CD4-positive, CD25-positive, alpha-beta regulatory T cell (primary cell): ENCODE data around the gene PDIA3. TPM values are rescaled to one million over a fixed set of nuclear protein-coding genes. Genes with fewer than 3 reads are reported as not detected.
A peak's percentile ranks its signal among the peaks of the same experiment; 100 is the strongest.

Source experiments
- ATAC-seq, 2 donors: fragments of 150-1000 bp; cut with Tn5 transposase; one replicate each; pipeline ENCODE4 v1.10.0; 2021; ENCODE audit warnings: low read depth in 2 of 2, moderate number of reproducible peaks in 2 of 2, moderate library complexity in 1 of 2
- DNase-seq, 3 donors: peaks; one replicate each; pipeline versions ENCODE4 v3.0.0 to v3.0.0-alpha.2; 2012 to 2022; ENCODE audit warnings: mixed read lengths in 1 of 3
- H3K27ac ChIP-seq: one replicate; pipeline ENCODE4 v1.7.0; 2013; ENCODE audit warnings: mild to moderate bottlenecking, low read length; ENCODE audit not compliant: insufficient read depth, poor library complexity, severe bottlenecking
- H3K27me3 ChIP-seq: one replicate; pipeline ENCODE4 v1.7.0; 2013; ENCODE audit warnings: low read length; ENCODE audit not compliant: control insufficient read depth, insufficient read depth
- H3K36me3 ChIP-seq: one replicate; pipeline ENCODE4 v1.7.0; 2013; ENCODE audit warnings: mild to moderate bottlenecking, low read length, moderate library complexity; ENCODE audit not compliant: control insufficient read depth, insufficient read depth
- H3K4me1 ChIP-seq: 2 replicates; pipeline ENCODE4 v1.7.0; 2013; ENCODE audit warnings: mild to moderate bottlenecking, low read length; ENCODE audit not compliant: insufficient read depth, control insufficient read depth, poor library complexity, severe bottlenecking
- H3K4me3 ChIP-seq: one replicate; pipeline ENCODE4 v1.7.0; 2013; ENCODE audit warnings: low read depth, mild to moderate bottlenecking, low read length, moderate library complexity
- H3K9me3 ChIP-seq, 2 experiments: 1 replicate in 1 of 2; 2 replicates in 1 of 2; pipeline ENCODE4 v1.7.0; 2013; ENCODE audit warnings: low read length in 2 of 2, mild to moderate bottlenecking in 1 of 2, moderate library complexity in 1 of 2; ENCODE audit not compliant: control insufficient read depth in 2 of 2
- H3K27ac Mint-ChIP-seq, 3 donors: one replicate each; pipeline ENCODE4 v1.8.0; 2020 to 2022; ENCODE audit warnings: mild to moderate bottlenecking in 3 of 3, mixed read lengths in 3 of 3, moderate library complexity in 2 of 3
- H3K27me3 Mint-ChIP-seq: one replicate; pipeline ENCODE4 v1.8.0; 2022; ENCODE audit warnings: mild to moderate bottlenecking, mixed read lengths
- H3K36me3 Mint-ChIP-seq: one replicate; pipeline ENCODE4 v1.8.0; 2020; ENCODE audit warnings: mixed read lengths
- H3K4me1 Mint-ChIP-seq, 4 donors: one replicate each; pipeline ENCODE4 v1.8.0; 2020 to 2022; ENCODE audit warnings: mixed read lengths in 4 of 4, mild to moderate bottlenecking in 1 of 4
- H3K4me3 Mint-ChIP-seq, 4 donors: one replicate each; pipeline ENCODE4 v1.8.0; 2020 to 2022; ENCODE audit warnings: mild to moderate bottlenecking in 4 of 4, mixed read lengths in 4 of 4, moderate library complexity in 3 of 4
- H3K9me3 Mint-ChIP-seq, 7 donors: one replicate each; pipeline ENCODE4 v1.8.0; 2020 to 2022; ENCODE audit warnings: mixed read lengths in 7 of 7, mild to moderate bottlenecking in 3 of 7, moderate library complexity in 2 of 7
- polyA plus RNA-seq, 4 donors: library from polyadenylated mRNA; unstranded; fragments of 300-500 nt; fragmentation: Illumina TruSeq; gene quantifications; one replicate each; pipeline ENCODE4 v1.2.3, GENCODE V29; 2021
- total RNA-seq: library from RNA; stranded (reverse); gene quantifications from one replicate; pipeline ENCODE4 v1.2.3, GENCODE V29; 2022

The PDIA3 gene
- total and polyA plus RNA-seq, 5 donors from 2014 or later, result 156 to 305 (median 227) TPM

- DNase-seq (no peak), ATAC-seq (no peak)
- Mint-ChIP-seq H3K27ac (peak overlapping the region; percentile 96 to 99 (median 98)), H3K27me3 (no peaks in the 10 kb centered on the region), H3K36me3 (peaks cover 28% of the 10 kb centered on the region), H3K4me1 (peaks cover 0 to 73% (median 40%) of the 10 kb centered on the region in 4 donors), H3K9me3 (peaks cover 0 to 1% (median 0%) of the 10 kb centered on the region in 7 donors), H3K4me3 (peak overlapping the region; percentile 96 to 100 (median 97))
- Histone ChIP-seq H3K36me3 (peaks cover 49% of the 10 kb centered on the region), H3K9me3 (no peaks in the 10 kb centered on the region), H3K4me3 (peak overlapping the region; percentile 0), H3K27me3 (no peaks in the 10 kb centered on the region), H3K4me1 (peaks cover 37% of the 10 kb centered on the region), H3K27ac (peak overlapping the region; percentile 63)
Observed at GRCh38 chr15:43794269-43795037, 48.2 kb downstream of the PDIA3 start.

GRCh38 chr15:43795197-43795596 lies 49.0 kb downstream of the PDIA3 start:
- no peak for ATAC-seq
- no peak overlapping the region for H3K4me3 ChIP-seq
- Mint-ChIP-seq H3K36me3 (peaks cover 29% of the 10 kb centered on the region), H3K4me1 (peaks cover 1 to 80% (median 44%) of the 10 kb centered on the region in 4 donors), H3K27ac (peak overlapping the region; percentile 58 to 63 (median 63)), H3K27me3 (no peaks in the 10 kb centered on the region), H3K9me3 (peaks cover 0 to 1% (median 0%) of the 10 kb centered on the region in 7 donors), H3K4me3 (peak overlapping the region in 3 of 4 donors; percentile 46 to 100 (median 96))
- H3K4me1 ChIP-seq, result peaks cover 45% of the 10 kb centered on the region
- no peaks in the 10 kb centered on the region for H3K27me3 ChIP-seq
- H3K27ac ChIP-seq, result peak overlapping the region; percentile 63
- no peaks in the 10 kb centered on the region for H3K9me3 ChIP-seq
- DNase-seq, result no peak
- H3K36me3 ChIP-seq, result peaks cover 53% of the 10 kb centered on the region

- Mint-ChIP-seq H3K36me3 (peaks cover 34% of the 10 kb centered on the region), H3K27me3 (no peaks in the 10 kb centered on the region), H3K27ac (peak overlapping the region in 2 of 3 donors; percentile 55 to 58), H3K4me3 (peak overlapping the region in 3 of 4 donors; percentile 36 to 100 (median 59)), H3K4me1 (peaks cover 6 to 88% (median 49%) of the 10 kb centered on the region in 4 donors), H3K9me3 (peaks cover 0 to under 1% (median 0%) of the 10 kb centered on the region in 7 donors)
- Histone ChIP-seq H3K4me3 (no peak overlapping the region), H3K36me3 (peaks cover 53% of the 10 kb centered on the region), H3K27me3 (no peaks in the 10 kb centered on the region), H3K4me1 (peaks cover 48% of the 10 kb centered on the region), H3K9me3 (no peaks in the 10 kb centered on the region), H3K27ac (peak overlapping the region; percentile 63)
- ATAC-seq (no peak), DNase-seq (no peak)
Observed at GRCh38 chr15:43795997-43796396, 49.8 kb downstream of the PDIA3 start.

GRCh38 chr15:43796566-43796965 lies 50.3 kb downstream of the PDIA3 start:
- Histone ChIP-seq H3K36me3 (peaks cover 53% of the 10 kb centered on the region), H3K4me3 (no peak overlapping the region), H3K9me3 (no peaks in the 10 kb centered on the region), H3K4me1 (peaks cover 52% of the 10 kb centered on the region), H3K27ac (no peak overlapping the region), H3K27me3 (no peaks in the 10 kb centered on the region)
- H3K4me1 Mint-ChIP-seq, result peaks cover 6 to 91% (median 53%) of the 10 kb centered on the region in 4 donors
- peaks cover 38% of the 10 kb centered on the region for H3K36me3 Mint-ChIP-seq
- no peak for DNase-seq
- ATAC-seq, result no peak
- no peaks in the 10 kb centered on the region for H3K27me3 Mint-ChIP-seq
- no peaks in the 10 kb centered on the region for H3K9me3 Mint-ChIP-seq
- H3K27ac Mint-ChIP-seq, result peak overlapping the region in 2 of 3 donors; percentile 68 to 93
- peak overlapping the region in 1 of 4 donors; percentile 100 for H3K4me3 Mint-ChIP-seq

- DNase-seq (no peak), ATAC-seq (no peak)
- Histone ChIP-seq H3K4me1 (peaks cover 33% of the 10 kb centered on the region), H3K4me3 (no peak overlapping the region), H3K27ac (peak overlapping the region; percentile 89), H3K36me3 (peaks cover 47% of the 10 kb centered on the region), H3K27me3 (no peaks in the 10 kb centered on the region), H3K9me3 (no peaks in the 10 kb centered on the region)
- Mint-ChIP-seq H3K27me3 (no peaks in the 10 kb centered on the region), H3K36me3 (peaks cover 27% of the 10 kb centered on the region), H3K27ac (peak overlapping the region; percentile 56 to 100 (median 99)), H3K4me3 (peak overlapping the region; percentile 62 to 100 (median 87)), H3K4me1 (peaks cover 6 to 70% (median 44%) of the 10 kb centered on the region in 4 donors), H3K9me3 (no peaks in the 10 kb centered on the region)
Observed at GRCh38 chr15:43799209-43799944, 53.1 kb downstream of the PDIA3 start.

- H3K4me1 ChIP-seq, result peaks cover 28% of the 10 kb centered on the region
- peak within 1 kb of the TSS; percentile 93 to 100 (median 100) for H3K4me3 Mint-ChIP-seq
- H3K9me3 Mint-ChIP-seq, result no peaks in the 10 kb centered on the region
- H3K9me3 ChIP-seq, result no peaks in the 10 kb centered on the region
- no peaks in the 10 kb centered on the region for H3K27me3 Mint-ChIP-seq
- no peaks in the 10 kb centered on the region for H3K27me3 ChIP-seq
- ATAC-seq, result no peak
- peak within 1 kb of the TSS; percentile 89 for H3K27ac ChIP-seq
- peaks cover 48% of the 10 kb centered on the region for H3K36me3 ChIP-seq
- H3K27ac Mint-ChIP-seq, result peak within 1 kb of the TSS; percentile 97 to 100 (median 99)
- peaks cover 22% of the 10 kb centered on the region for H3K36me3 Mint-ChIP-seq
- DNase-seq, result no peak
- peak within 1 kb of the TSS; percentile 95 for H3K4me3 ChIP-seq
- peaks cover 6 to 64% (median 40%) of the 10 kb centered on the region in 4 donors for H3K4me1 Mint-ChIP-seq
Observed at GRCh38 chr15:43799945-43800285, 53.7 kb downstream of the PDIA3 start, which contains the start of gene SERINC4. Gene SERINC4, minus strand, starts transcription at chr15:43800220. Its CDS starts 234 bp downstream, at chr15:43799986.

GRCh38 chr15:43800286-43801141 lies 54.3 kb downstream of the PDIA3 start, which contains the start of gene HYPK:
Gene HYPK, plus strand, starts transcription at chr15:43800599. Its CDS starts 24 bp downstream, at chr15:43800623.
- ATAC-seq (peak; percentile 99), DNase-seq (peak; percentile 87 to 96 (median 91))
- H3K4me1 Mint-ChIP-seq, result peaks cover 6 to 58% (median 35%) of the 10 kb centered on the region in 4 donors
- peaks cover 47% of the 10 kb centered on the region for H3K36me3 ChIP-seq
- H3K27ac Mint-ChIP-seq, result peak within 1 kb of the TSS; percentile 97 to 100 (median 99)
- no peaks in the 10 kb centered on the region for H3K27me3 Mint-ChIP-seq
- H3K4me3 Mint-ChIP-seq, result peak within 1 kb of the TSS; percentile 93 to 100 (median 100)
- peak within 1 kb of the TSS; percentile 95 for H3K4me3 ChIP-seq
- peak within 1 kb of the TSS; percentile 89 for H3K27ac ChIP-seq
- no peaks in the 10 kb centered on the region for H3K9me3 ChIP-seq
- H3K4me1 ChIP-seq, result peaks cover 22% of the 10 kb centered on the region
- no peaks in the 10 kb centered on the region for H3K9me3 Mint-ChIP-seq
- H3K36me3 Mint-ChIP-seq, result peaks cover 22% of the 10 kb centered on the region
- H3K27me3 ChIP-seq, result no peaks in the 10 kb centered on the region
